Effector memory CD8-positive, alpha-beta T cell (primary cell): ENCODE results near the gene TOPBP1.
"Not testable (repeated sequence)": the region's sequence is repeated elsewhere in the genome, so short reads cannot be mapped to it uniquely, and the experiment has no call there.

ENCODE experiments used
- ATAC-seq: fragments of 150-1000 bp; cut with Tn5 transposase; replicated peaks from 2 replicates; pipeline ENCODE4 v1.10.0; 2021; ENCODE audit warnings: mild to moderate bottlenecking, moderate library complexity
- DNase-seq, 3 experiments: peaks; one replicate each; pipeline ENCODE4 v3.0.0; 2021
- H3K27ac Mint-ChIP-seq, 2 donors: one replicate each; pipeline ENCODE4 v1.8.0; 2022; ENCODE audit warnings: mild to moderate bottlenecking in 2 of 2, mixed read lengths in 2 of 2, moderate library complexity in 2 of 2
- H3K27me3 Mint-ChIP-seq, 2 donors: one replicate each; pipeline ENCODE4 v1.8.0; 2022; ENCODE audit warnings: mixed read lengths in 2 of 2
- H3K36me3 Mint-ChIP-seq: one replicate; pipeline ENCODE4 v1.8.0; 2022; ENCODE audit warnings: mild to moderate bottlenecking, moderate library complexity, mixed read lengths; ENCODE audit not compliant: insufficient read depth
- H3K4me1 Mint-ChIP-seq, 2 donors: one replicate each; pipeline ENCODE4 v1.8.0; 2022; ENCODE audit warnings: low read depth in 2 of 2, mixed read lengths in 2 of 2
- H3K4me3 Mint-ChIP-seq, 2 donors: one replicate each; pipeline ENCODE4 v1.8.0; 2022; ENCODE audit warnings: mild to moderate bottlenecking in 2 of 2, mixed read lengths in 2 of 2, moderate library complexity in 2 of 2
- H3K9me3 Mint-ChIP-seq, 2 donors: one replicate each; pipeline ENCODE4 v1.8.0; 2022; ENCODE audit warnings: mixed read lengths in 2 of 2

The TOPBP1 gene

GRCh38 chr3:133665188-133665587 lies 3.4 kb upstream of the TOPBP1 start:
- H3K36me3 Mint-ChIP-seq, H3K27me3 Mint-ChIP-seq, H3K9me3 Mint-ChIP-seq, H3K4me3 Mint-ChIP-seq, ATAC-seq, DNase-seq, H3K27ac Mint-ChIP-seq: not testable (repeated sequence)
- peaks cover 20 to 27% of the 10 kb centered on the region in 2 donors for H3K4me1 Mint-ChIP-seq

GRCh38 chr3:133663569-133664313 lies 2.0 kb upstream of the TOPBP1 start:
- H3K27me3 Mint-ChIP-seq, result no peaks in the 10 kb centered on the region
- DNase-seq, result peak; percentile 10 to 43 (median 32)
- H3K4me1 Mint-ChIP-seq, result peaks cover 28 to 40% of the 10 kb centered on the region in 2 donors
- peaks cover 4% of the 10 kb centered on the region for H3K36me3 Mint-ChIP-seq
- H3K4me3 Mint-ChIP-seq, result peak overlapping the region; percentile 76 to 96
- H3K9me3 Mint-ChIP-seq, result no peaks in the 10 kb centered on the region
- H3K27ac Mint-ChIP-seq, result peak overlapping the region; percentile 67 to 91
- ATAC-seq, result peak; percentile 51

GRCh38 chr3:133662278-133662651 lies 524 bp upstream of the TOPBP1 start:
- ATAC-seq, result peak; percentile 53
- Mint-ChIP-seq H3K4me3 (peak overlapping the region; percentile 91 to 96), H3K36me3 (peaks cover 18% of the 10 kb centered on the region), H3K4me1 (peaks cover 28 to 40% of the 10 kb centered on the region in 2 donors), H3K9me3 (no peaks in the 10 kb centered on the region), H3K27me3 (no peaks in the 10 kb centered on the region), H3K27ac (peak overlapping the region; percentile 93 to 95)
- peak in 2 of 3 experiments; percentile 1 to 11 for DNase-seq

DNA sequence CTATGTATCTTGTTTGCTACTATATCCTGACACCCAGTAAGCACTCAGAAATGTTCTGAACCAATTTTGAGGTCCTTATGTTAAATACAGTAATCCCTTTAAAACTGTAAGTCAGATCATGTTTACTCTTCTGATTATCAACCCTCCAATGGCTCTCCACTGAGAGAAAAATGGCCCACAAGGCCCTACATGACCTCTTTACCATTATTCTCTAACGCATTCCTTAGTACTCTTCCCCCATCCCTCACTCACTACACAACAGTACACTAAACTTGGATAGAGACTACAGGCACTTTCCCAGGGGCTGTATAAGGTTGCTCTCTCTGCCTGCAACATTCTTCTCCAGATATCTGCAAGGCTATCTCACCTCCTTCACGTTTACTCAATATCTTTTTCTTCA lies 1.9 kb downstream of the TOPBP1 start:
- Mint-ChIP-seq H3K27me3 (no peaks in the 10 kb centered on the region), H3K9me3 (no peaks in the 10 kb centered on the region), H3K4me3 (peak overlapping the region in 1 of 2 donors; percentile 96), H3K4me1 (peaks cover 28 to 40% of the 10 kb centered on the region in 2 donors), H3K27ac (peak overlapping the region in 1 of 2 donors; percentile 95), H3K36me3 (peaks cover 38% of the 10 kb centered on the region)
- ATAC-seq, result no peak
- no peak for DNase-seq

- peaks cover 71% of the 10 kb centered on the region for H3K36me3 Mint-ChIP-seq
- H3K27me3 Mint-ChIP-seq, result no peaks in the 10 kb centered on the region
- DNase-seq (no peak), ATAC-seq (no peak)
- H3K9me3 Mint-ChIP-seq, result no peaks in the 10 kb centered on the region
- H3K4me1 Mint-ChIP-seq, result peaks cover 10 to 16% of the 10 kb centered on the region in 2 donors
- no peak overlapping the region for H3K4me3 Mint-ChIP-seq
- no peak overlapping the region for H3K27ac Mint-ChIP-seq
These were observed 5.8 kb downstream of the TOPBP1 start for GRCh38 chr3:133655731-133656515.

DNA sequence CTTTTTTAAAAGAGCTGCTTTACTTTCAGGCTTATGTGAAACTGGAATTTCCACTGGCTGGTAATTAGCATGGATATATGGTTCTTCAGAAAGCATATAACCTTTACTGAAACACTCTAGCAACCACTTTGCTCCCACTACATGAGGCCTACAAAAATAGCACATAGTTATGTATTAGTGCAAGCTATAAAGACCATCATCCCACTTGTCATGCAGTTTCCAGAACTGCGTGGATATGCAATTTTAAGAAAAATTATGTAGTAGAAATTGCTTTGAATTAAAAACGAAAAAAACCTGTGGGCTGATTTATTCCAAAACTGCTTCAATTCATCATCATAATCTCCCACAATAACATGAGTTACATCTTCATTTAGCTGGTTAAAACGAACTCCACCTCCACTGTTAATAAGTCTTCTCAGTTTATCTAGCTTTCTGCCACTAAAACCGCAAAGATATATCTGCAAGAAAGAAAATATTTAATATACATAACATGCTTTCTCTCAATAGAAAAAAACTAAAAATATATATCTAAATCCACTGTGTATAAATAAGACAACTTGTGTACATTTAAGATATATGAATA lies 12.2 kb downstream of the TOPBP1 start:
- ATAC-seq (no peak), DNase-seq (no peak)
- Mint-ChIP-seq H3K36me3 (peaks cover 77% of the 10 kb centered on the region), H3K27ac (no peak overlapping the region), H3K4me3 (no peak overlapping the region), H3K27me3 (no peaks in the 10 kb centered on the region), H3K4me1 (peaks cover 0 to 6% of the 10 kb centered on the region in 2 donors), H3K9me3 (no peaks in the 10 kb centered on the region)

- Mint-ChIP-seq H3K27me3 (no peaks in the 10 kb centered on the region), H3K36me3 (peaks cover 78% of the 10 kb centered on the region), H3K9me3 (no peaks in the 10 kb centered on the region), H3K4me1 (peaks cover 0 to 6% of the 10 kb centered on the region in 2 donors), H3K27ac (no peak overlapping the region), H3K4me3 (no peak overlapping the region)
- DNase-seq (no peak), ATAC-seq (no peak)
These were observed 17.0 kb downstream of the TOPBP1 start for GRCh38 chr3:133644768-133645167.

GRCh38 chr3:133643611-133644010 lies 18.1 kb downstream of the TOPBP1 start:
- H3K36me3 Mint-ChIP-seq, result peaks cover 80% of the 10 kb centered on the region
- ATAC-seq (no peak), DNase-seq (no peak)
- H3K27me3 Mint-ChIP-seq, result no peaks in the 10 kb centered on the region
- no peak overlapping the region for H3K27ac Mint-ChIP-seq
- H3K4me1 Mint-ChIP-seq, result peaks cover 0 to 11% of the 10 kb centered on the region in 2 donors
- no peak overlapping the region for H3K4me3 Mint-ChIP-seq
- H3K9me3 Mint-ChIP-seq, result no peaks in the 10 kb centered on the region

DNA sequence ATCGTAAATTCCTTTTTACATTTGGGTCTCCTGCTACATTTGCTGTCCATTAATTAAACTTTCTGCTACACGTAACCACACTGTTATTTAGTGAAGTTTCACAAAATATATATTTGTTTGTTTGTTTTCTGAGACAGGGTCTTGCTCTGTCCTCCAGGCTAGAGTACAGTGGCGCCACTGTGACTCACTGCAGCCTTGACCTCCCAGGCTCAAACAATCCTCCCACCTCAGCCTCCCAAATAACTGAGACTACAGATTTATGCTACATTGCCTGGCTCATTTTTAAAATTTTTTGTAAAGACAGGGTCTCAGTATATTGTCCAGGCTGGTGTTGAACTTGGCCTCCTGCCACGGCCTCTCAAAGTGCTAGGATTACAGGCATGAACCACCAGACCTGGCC lies 20.5 kb downstream of the TOPBP1 start:
- no peaks in the 10 kb centered on the region for H3K27me3 Mint-ChIP-seq
- peaks cover 0 to 11% of the 10 kb centered on the region in 2 donors for H3K4me1 Mint-ChIP-seq
- DNase-seq, result no peak
- H3K4me3 Mint-ChIP-seq, result no peak overlapping the region
- H3K36me3 Mint-ChIP-seq, result peaks cover 78% of the 10 kb centered on the region
- H3K9me3 Mint-ChIP-seq, result no peaks in the 10 kb centered on the region
- H3K27ac Mint-ChIP-seq, result no peak overlapping the region
- ATAC-seq, result no peak

GRCh38 chr3:133633439-133633838 lies 28.3 kb downstream of the TOPBP1 start:
- no peak overlapping the region for H3K4me3 Mint-ChIP-seq
- H3K27ac Mint-ChIP-seq, result peak overlapping the region in 1 of 2 donors; percentile 66
- ATAC-seq (no peak), DNase-seq (no peak)
- H3K27me3 Mint-ChIP-seq, result no peaks in the 10 kb centered on the region
- H3K4me1 Mint-ChIP-seq, result peaks cover 0 to 7% of the 10 kb centered on the region in 2 donors
- H3K36me3 Mint-ChIP-seq, result peaks cover 51% of the 10 kb centered on the region
- H3K9me3 Mint-ChIP-seq, result no peaks in the 10 kb centered on the region

DNA sequence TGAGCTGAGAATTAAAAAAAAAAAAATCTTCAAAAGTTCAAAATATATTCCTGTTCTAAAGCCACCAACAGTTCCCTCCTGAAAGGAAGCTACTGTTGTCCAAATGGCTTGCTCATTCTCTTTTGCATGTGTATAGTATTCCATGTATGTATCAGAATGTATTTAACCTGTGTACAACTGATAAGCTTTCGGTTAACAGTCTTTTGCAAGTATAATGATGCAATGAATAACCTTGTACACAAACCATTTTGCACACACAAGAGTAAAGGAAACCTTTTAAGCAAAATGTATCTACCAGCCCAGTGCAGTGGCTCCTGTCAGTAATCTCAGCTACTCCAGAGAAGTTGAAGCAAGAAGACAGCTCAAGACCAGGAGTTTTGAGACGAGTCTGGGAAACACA lies 32.6 kb downstream of the TOPBP1 start:
- Mint-ChIP-seq H3K4me3 (no peak overlapping the region), H3K36me3 (peaks cover 29% of the 10 kb centered on the region), H3K27me3 (no peaks in the 10 kb centered on the region), H3K27ac (peak overlapping the region in 1 of 2 donors; percentile 62), H3K9me3 (no peaks in the 10 kb centered on the region), H3K4me1 (no peaks in the 10 kb centered on the region)
- DNase-seq, result no peak
- no peak for ATAC-seq

DNA sequence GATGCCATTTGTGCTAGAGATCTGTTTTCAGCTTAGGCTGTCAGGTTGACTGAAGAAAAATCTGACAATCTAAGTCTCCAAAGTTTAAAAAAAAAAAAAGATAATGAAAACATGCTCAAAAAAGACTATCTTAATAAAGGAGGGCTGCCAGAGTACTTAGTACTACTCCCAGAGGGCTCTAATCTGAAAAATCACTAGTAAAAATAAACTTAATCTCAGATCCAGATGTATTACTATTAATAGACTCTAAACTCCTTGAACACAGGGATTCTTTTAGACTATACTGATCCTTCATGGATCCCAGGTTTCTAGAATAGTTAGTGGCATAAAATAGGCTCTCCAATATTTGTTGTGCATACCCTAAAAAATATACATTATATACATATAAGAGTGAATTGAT lies 34.0 kb downstream of the TOPBP1 start:
- Mint-ChIP-seq H3K9me3 (no peaks in the 10 kb centered on the region), H3K4me1 (no peaks in the 10 kb centered on the region), H3K27me3 (no peaks in the 10 kb centered on the region), H3K27ac (no peak overlapping the region), H3K36me3 (peaks cover 30% of the 10 kb centered on the region), H3K4me3 (no peak overlapping the region)
- ATAC-seq (no peak), DNase-seq (no peak)

- H3K27ac Mint-ChIP-seq, result peak overlapping the region in 1 of 2 donors; percentile 70
- H3K27me3 Mint-ChIP-seq, result no peaks in the 10 kb centered on the region
- peaks cover 64% of the 10 kb centered on the region for H3K36me3 Mint-ChIP-seq
- no peak for DNase-seq
- H3K4me1 Mint-ChIP-seq, result no peaks in the 10 kb centered on the region
- no peak overlapping the region for H3K4me3 Mint-ChIP-seq
- H3K9me3 Mint-ChIP-seq, result no peaks in the 10 kb centered on the region
- ATAC-seq, result no peak
These were observed 41.5 kb downstream of the TOPBP1 start for GRCh38 chr3:133620066-133620784.
